RWPE2 (cell line): ENCODE data around the gene CLEC7A.

ENCODE experiments used
- ATAC-seq: fragments of 200-7000 bp; cut with Tn5 transposase; 3 replicates; pipeline ENCODE4 v1.9.1; 2021; ENCODE audit warnings: low read depth
- DNase-seq: peaks from one replicate; pipeline ENCODE4 v3.0.0-alpha.2; 2020; ENCODE audit warnings: low spot score
- H3K27ac ChIP-seq: fragments of 450-650 bp; 2 replicates; pipeline ENCODE4 v1.5.1; 2017; ENCODE audit warnings: mild to moderate bottlenecking; ENCODE audit not compliant: poor library complexity, severe bottlenecking
- H3K27me3 ChIP-seq: fragments of 250-450 bp; sonication (Bioruptor Pico); 2 replicates; pipeline ENCODE4 v1.5.1; 2021; ENCODE audit warnings: mild to moderate bottlenecking, moderate library complexity; ENCODE audit not compliant: insufficient read depth, poor library complexity, severe bottlenecking
- H3K36me3 ChIP-seq: fragments of 250-450 bp; sonication (Bioruptor Pico); 2 replicates; pipeline ENCODE4 v1.5.1; 2020; ENCODE audit warnings: low read depth, mild to moderate bottlenecking, moderate library complexity
- H3K4me1 ChIP-seq: fragments of 250-450 bp; sonication (Bioruptor Pico); 2 replicates; pipeline ENCODE4 v1.5.1; 2021; ENCODE audit warnings: mild to moderate bottlenecking, moderate library complexity; ENCODE audit not compliant: insufficient read depth, poor library complexity, severe bottlenecking
- H3K4me3 ChIP-seq: fragments of 250-450 bp; sonication (Bioruptor Pico); 2 replicates; pipeline ENCODE4 v1.5.1; 2021; ENCODE audit warnings: mild to moderate bottlenecking, moderate library complexity; ENCODE audit not compliant: severe bottlenecking
- H3K9me3 ChIP-seq: fragments of 250-450 bp; sonication (Bioruptor Pico); 2 replicates; pipeline ENCODE4 v1.5.1; 2021; ENCODE audit warnings: mild to moderate bottlenecking, moderate library complexity; ENCODE audit not compliant: severe bottlenecking
- CTCF ChIP-seq: fragments of 450-650 bp; IDR thresholded peaks from one replicate; pipeline ENCODE4 v1.5.1; 2017; ENCODE audit warnings: mild to moderate bottlenecking, moderate library complexity; ENCODE audit not compliant: poor library complexity, severe bottlenecking

The CLEC7A gene

GRCh38 chr12:10174986-10175614, 45.1 kb upstream of the CLEC7A start:
- DNase-seq (no peak), ATAC-seq (no peak)
- no peak for TF ChIP-seq CTCF
- Histone ChIP-seq H3K27ac (peak overlapping the region; percentile 16), H3K4me1 (peaks cover 12% of the 10 kb centered on the region), H3K4me3 (no peak overlapping the region), H3K36me3 (no peaks in the 10 kb centered on the region), H3K27me3 (no peaks in the 10 kb centered on the region), H3K9me3 (no peaks in the 10 kb centered on the region)

DNA sequence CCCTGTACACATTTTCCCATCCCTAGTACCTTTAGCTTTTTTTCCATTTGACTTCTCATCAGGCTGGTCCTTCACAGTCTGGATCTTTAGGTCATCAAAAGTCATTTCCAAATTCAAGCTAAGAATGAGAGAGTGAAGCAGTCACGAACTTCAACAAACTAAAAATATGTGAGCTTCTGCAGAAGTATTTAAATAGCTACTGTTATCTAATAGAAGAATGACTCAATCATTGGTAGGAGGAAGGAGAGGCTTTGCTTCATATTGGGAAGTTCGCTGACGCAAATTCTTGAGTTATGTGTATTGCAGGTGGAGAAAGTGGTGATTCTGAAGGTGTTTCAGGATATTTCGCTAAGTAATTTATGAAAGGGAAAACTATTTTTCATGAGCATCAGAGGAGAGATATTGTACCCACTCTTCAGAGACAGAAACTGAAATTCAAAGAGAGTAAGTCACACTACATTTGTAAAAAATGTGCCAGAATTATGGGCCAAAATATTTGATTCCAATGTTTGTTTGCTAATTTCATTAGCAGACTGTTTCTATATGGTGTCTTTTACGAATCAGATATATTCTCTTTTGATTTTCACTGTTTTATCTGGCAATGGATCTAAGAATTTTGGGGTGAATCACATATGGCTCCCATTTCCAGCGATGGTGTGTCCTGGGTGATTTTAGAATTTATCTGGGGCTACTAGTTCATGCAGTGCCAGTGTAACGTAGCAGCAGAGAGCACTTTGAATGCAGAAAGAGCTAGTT, 42.2 kb upstream of the CLEC7A start, which contains the start of gene OLR1:
Gene OLR1 (minus strand): TSS at position 160 of the 756 bp plus-strand sequence. CDS start 55 bp downstream, at position 105.
- Histone ChIP-seq H3K4me3 (no peak within 1 kb of the TSS), H3K36me3 (no peaks in the 10 kb centered on the region), H3K27ac (no peak within 1 kb of the TSS), H3K27me3 (no peaks in the 10 kb centered on the region), H3K9me3 (no peaks in the 10 kb centered on the region), H3K4me1 (peaks cover 25% of the 10 kb centered on the region)
- no peak for TF ChIP-seq CTCF
- DNase-seq (no peak), ATAC-seq (peak; percentile 58; the same call in 2 of the 3 replicates)

- peak; percentile 70 for ATAC-seq
- TF ChIP-seq CTCF = no peak
- no peak overlapping the region for H3K27ac ChIP-seq
- peaks cover 16% of the 10 kb centered on the region for H3K4me1 ChIP-seq
- no peaks in the 10 kb centered on the region for H3K9me3 ChIP-seq
- no peaks in the 10 kb centered on the region for H3K36me3 ChIP-seq
- DNase-seq = no peak
- no peaks in the 10 kb centered on the region for H3K27me3 ChIP-seq
- no peak overlapping the region for H3K4me3 ChIP-seq
Observed at GRCh38 chr12:10170216-10170615, 40.2 kb upstream of the CLEC7A start.

- peak; percentile 44; the same call in 2 of the 3 replicates for ATAC-seq
- Histone ChIP-seq H3K27me3 (no peaks in the 10 kb centered on the region), H3K9me3 (no peaks in the 10 kb centered on the region), H3K36me3 (no peaks in the 10 kb centered on the region), H3K27ac (no peak overlapping the region), H3K4me3 (no peak overlapping the region), H3K4me1 (peaks cover 16% of the 10 kb centered on the region)
- no peak for TF ChIP-seq CTCF
- DNase-seq = no peak
Observed at GRCh38 chr12:10169104-10169503, 39.1 kb upstream of the CLEC7A start.
